Breast epithelium (tissue), 4 donors: ENCODE measurements around the gene RWDD1. TPM values are rescaled to one million over a fixed set of nuclear protein-coding genes. Genes with fewer than 3 reads are reported as not detected.
A peak's percentile ranks its signal among the peaks of the same experiment; 100 is the strongest.

ENCODE experiments used
- DNase-seq, 2 donors: peaks; one replicate each; pipeline ENCODE4 v3.0.0-alpha.2; 2019; ENCODE audit warnings: low spot score in 2 of 2
- H3K27ac ChIP-seq, 2 donors: fragments of 200-600 bp; sonication (generic) in 1 of 2; one replicate each; pipeline ENCODE4 v1.5.1; 2016 to 2019; ENCODE audit warnings: mild to moderate bottlenecking in 1 of 2
- H3K27me3 ChIP-seq, 2 donors: fragments of 200-600 bp; sonication (generic) in 1 of 2; one replicate each; pipeline versions ENCODE4 v1.5.1 to v1.6.0; 2017 to 2019; ENCODE audit warnings: control low read depth in 1 of 2, mild to moderate bottlenecking in 1 of 2
- H3K36me3 ChIP-seq: fragments of 200-600 bp; one replicate; pipeline ENCODE4 v1.5.1; 2019
- H3K4me1 ChIP-seq, 2 donors: fragments of 200-600 bp; sonication (generic); one replicate each; pipeline ENCODE4 v1.5.1; 2016 to 2019; ENCODE audit warnings: control low read depth in 1 of 2
- H3K4me3 ChIP-seq, 3 donors: fragments of 200-600 bp; sonication (generic); 1 replicate in 2 of 3; 2 replicates in 1 of 3; pipeline ENCODE4 v1.5.1; 2016 to 2019; ENCODE audit warnings: mild to moderate bottlenecking in 3 of 3, moderate library complexity in 2 of 3
- H3K9me3 ChIP-seq, 2 donors: fragments of 200-600 bp; sonication (generic) in 1 of 2; one replicate each; pipeline ENCODE4 v1.5.1; 2016 to 2019; ENCODE audit warnings: control low read depth in 1 of 2
- POLR2A ChIP-seq: fragments of 450-650 bp; IDR thresholded peaks from one replicate; pipeline ENCODE4 v1.6.1; 2016; ENCODE audit warnings: antibody characterized with exemption, mild to moderate bottlenecking, moderate library complexity
- POLR2AphosphoS5 ChIP-seq, 3 donors: sonication (generic); formaldehyde crosslinking; IDR thresholded peaks; one replicate each; pipeline ENCODE4 v1.6.1; 2017; ENCODE audit warnings: antibody characterized with exemption in 3 of 3
- intact Hi-C: fragments of 100-400 bp; cut with DNase I; formaldehyde crosslinking; loops from one replicate; pipeline ENCODE4 v1.15.1; 2023; ENCODE audit warnings: low total_unique reads
- total RNA-seq, 3 donors: library from RNA; depleted of rRNA; stranded (reverse); fragments of >200 nt; gene quantifications; one replicate each; pipeline ENCODE4 v1.1.0, GENCODE V29; 2016
- TF ChIP-seq, protein P1 (sequence below), 3 donors: fragments of 450-650 bp; IDR thresholded peaks; one replicate each; pipeline ENCODE4 v1.5.1; 2016 to 2017; ENCODE audit warnings: antibody characterized with exemption in 3 of 3, mild to moderate bottlenecking in 3 of 3, moderate library complexity in 3 of 3

The RWDD1 gene
- total RNA-seq, 3 donors from 2014 or later = 28.0 to 48.2 (median 39.0) TPM

DNA sequence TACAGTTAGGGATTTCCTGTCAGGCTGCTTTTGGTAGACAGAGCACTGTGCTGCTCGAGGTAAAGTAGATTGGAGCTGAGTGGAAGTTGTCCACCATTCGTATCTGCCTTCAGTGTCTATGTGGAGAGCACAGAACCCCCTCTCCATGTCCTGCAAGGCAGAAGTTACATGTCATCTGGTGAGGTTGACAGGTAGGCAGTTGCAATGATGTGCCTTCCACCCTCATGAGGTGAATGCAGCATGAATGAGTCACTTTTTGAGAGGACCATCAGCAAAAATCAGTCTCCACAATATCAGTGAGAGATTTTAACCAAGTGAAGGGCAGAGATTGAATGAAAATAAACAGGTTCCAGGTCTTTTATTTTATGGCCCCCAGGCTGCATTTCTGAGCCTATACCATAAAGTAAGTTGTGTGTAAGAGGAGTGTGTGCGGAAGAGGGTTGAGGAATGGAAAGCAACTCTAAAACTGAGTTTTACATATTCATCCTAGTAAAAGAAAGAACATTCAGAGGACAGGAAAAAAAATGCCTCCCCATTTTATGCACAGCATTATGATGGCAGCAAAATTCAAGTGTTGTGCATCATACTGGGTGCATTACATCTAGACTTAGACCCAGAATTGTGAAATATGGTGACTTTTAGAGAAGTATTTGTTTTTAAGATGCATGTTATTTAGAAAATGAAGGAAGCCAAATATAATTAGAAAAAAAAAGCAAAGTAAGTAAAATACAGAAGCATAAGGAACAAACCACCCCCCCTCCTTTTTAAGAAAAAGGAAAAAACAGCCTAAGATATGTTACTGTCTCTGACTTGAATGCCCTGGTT is 41.6 kb upstream of the RWDD1 start:
- Histone ChIP-seq H3K4me1 (no peaks in the 10 kb centered on the region), H3K27ac (no peak overlapping the region), H3K9me3 (no peaks in the 10 kb centered on the region), H3K27me3 (no peaks in the 10 kb centered on the region), H3K36me3 (no peaks in the 10 kb centered on the region), H3K4me3 (no peak overlapping the region)
- TF ChIP-seq POLR2AphosphoS5 (IDR thresholded peaks at IDR 0.05) (no peak), POLR2A (no peak)
- TF ChIP-seq, protein P1, sequence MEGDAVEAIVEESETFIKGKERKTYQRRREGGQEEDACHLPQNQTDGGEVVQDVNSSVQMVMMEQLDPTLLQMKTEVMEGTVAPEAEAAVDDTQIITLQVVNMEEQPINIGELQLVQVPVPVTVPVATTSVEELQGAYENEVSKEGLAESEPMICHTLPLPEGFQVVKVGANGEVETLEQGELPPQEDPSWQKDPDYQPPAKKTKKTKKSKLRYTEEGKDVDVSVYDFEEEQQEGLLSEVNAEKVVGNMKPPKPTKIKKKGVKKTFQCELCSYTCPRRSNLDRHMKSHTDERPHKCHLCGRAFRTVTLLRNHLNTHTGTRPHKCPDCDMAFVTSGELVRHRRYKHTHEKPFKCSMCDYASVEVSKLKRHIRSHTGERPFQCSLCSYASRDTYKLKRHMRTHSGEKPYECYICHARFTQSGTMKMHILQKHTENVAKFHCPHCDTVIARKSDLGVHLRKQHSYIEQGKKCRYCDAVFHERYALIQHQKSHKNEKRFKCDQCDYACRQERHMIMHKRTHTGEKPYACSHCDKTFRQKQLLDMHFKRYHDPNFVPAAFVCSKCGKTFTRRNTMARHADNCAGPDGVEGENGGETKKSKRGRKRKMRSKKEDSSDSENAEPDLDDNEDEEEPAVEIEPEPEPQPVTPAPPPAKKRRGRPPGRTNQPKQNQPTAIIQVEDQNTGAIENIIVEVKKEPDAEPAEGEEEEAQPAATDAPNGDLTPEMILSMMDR (IDR thresholded peaks at IDR 0.05) = no peak
- DNase-seq = no peak
- intact Hi-C loops = loop anchor here (10.0 kb wide), 1 partner anchor 1445 kb away; no protein-coding TSS in a partner anchor

DNA sequence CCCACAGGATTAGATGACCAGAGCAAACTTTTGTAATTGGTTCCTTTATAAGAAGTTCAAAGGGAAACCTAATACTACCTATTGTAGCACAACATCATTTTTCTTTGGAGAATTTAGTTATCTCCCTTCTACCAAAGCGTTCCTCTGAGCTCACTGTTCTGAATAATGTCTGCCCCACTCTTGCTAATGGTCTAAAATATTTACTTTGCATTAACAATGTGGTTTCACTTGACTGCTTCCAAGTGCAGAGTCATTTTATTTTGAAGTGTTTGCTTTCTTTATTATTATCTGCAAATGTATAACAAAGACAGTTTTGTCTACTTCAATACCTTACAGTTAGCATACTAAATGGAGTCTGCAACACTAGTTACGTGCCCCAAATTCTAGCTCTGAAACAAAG is 40.9 kb upstream of the RWDD1 start:
- no peak for DNase-seq

DNA sequence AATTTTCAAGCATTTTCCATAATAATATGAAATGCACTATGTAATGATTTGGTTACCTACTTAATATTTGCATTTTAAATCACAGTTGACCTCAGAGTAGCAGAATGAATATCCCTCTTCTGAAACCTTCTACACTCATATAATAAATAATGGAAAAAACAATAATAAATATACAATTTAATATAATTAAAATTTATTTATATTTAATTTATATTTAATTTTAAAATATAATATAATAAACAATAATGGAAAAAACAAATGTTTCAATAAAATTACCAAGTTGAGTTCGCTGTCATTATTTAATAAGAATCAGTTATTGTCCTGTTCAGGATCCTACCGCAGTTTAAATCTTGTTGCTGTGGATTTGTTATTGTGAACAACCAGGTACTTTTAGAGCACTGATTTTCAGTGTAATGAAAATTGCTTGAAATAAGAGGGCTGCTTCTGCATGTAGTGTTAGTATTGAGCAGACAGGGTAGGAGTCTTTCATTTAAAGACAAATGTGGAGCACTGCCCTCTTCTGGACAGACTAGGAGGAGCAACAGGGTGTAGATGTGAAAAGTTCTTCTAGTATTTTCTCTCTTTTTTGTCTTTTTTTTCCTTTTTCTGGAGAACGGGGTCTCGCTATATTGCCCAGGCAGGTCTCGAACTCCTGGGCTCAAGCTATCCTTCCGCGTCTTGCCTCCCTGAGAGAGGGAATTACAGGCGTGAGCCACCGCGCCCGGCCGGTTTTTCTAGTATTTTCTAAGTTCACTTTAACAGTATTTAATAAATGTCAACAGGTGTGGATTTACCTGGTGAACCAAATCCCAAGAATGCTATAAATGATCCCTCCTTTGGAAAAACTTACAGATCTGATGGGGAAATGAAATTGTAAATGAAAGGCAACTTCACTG is 39.4 kb upstream of the RWDD1 start:
- intact Hi-C loops = loop anchor here (1.0 kb wide), 1 partner anchor 10 kb away; no protein-coding TSS in a partner anchor
- Histone ChIP-seq H3K4me1 (no peaks in the 10 kb centered on the region), H3K4me3 (no peak overlapping the region), H3K9me3 (no peaks in the 10 kb centered on the region), H3K27ac (no peak overlapping the region), H3K27me3 (no peaks in the 10 kb centered on the region), H3K36me3 (no peaks in the 10 kb centered on the region)
- TF ChIP-seq, protein P1 (IDR thresholded peaks at IDR 0.05) = peak; percentile 47 to 67 (median 67)
- no peak for TF ChIP-seq POLR2AphosphoS5 (IDR thresholded peaks at IDR 0.05)
- no peak for DNase-seq

More for the DNA sequence above, 40.9 kb upstream of the RWDD1 start:
- Histone ChIP-seq H3K9me3 (no peaks in the 10 kb centered on the region), H3K4me3 (no peak overlapping the region), H3K36me3 (no peaks in the 10 kb centered on the region), H3K27me3 (no peaks in the 10 kb centered on the region), H3K27ac (no peak overlapping the region), H3K4me1 (no peaks in the 10 kb centered on the region)
- intact Hi-C loops = no loop called here
- TF ChIP-seq POLR2AphosphoS5 (IDR thresholded peaks at IDR 0.05) = no peak
- TF ChIP-seq POLR2A = no peak
- TF ChIP-seq, protein P1 (IDR thresholded peaks at IDR 0.05) = no peak

DNA sequence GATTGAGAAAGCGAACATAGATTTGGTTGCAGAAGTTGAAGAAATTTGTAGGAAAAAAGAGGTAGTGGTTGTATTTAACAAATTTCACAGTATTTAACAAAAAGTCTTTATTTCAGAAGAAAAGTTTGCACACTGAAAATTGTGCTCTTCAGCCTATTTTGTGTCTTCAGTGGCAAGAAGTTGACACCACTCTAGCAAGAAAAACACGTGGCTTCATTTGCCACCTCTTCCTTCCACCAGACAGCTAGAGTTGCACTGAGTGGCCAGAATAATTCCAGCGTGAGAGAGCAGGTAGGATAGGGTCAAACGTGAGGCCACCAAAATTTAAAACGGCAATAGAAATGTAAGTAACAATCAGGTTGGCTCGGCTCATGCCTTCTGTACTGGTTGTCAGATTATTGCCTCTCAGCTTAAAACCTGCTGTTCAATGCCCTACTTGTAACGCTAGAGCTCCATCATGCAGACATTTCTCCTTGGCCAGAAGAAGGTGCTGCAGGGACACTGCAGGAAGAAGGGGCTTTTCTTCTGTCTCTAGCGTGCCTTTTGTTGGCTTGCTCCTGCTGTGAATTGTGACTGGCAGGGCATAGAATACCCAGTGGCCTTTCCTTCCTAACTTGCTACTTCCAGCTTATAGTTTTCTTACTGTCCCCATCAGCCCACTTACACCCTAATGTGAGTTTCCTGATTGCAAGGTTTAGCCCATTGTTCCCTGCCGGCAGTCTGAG is 37.9 kb upstream of the RWDD1 start:
- Histone ChIP-seq H3K9me3 (no peaks in the 10 kb centered on the region), H3K4me1 (no peaks in the 10 kb centered on the region), H3K27me3 (no peaks in the 10 kb centered on the region), H3K4me3 (no peak overlapping the region), H3K27ac (no peak overlapping the region), H3K36me3 (no peaks in the 10 kb centered on the region)
- TF ChIP-seq, protein P1 (IDR thresholded peaks at IDR 0.05) = no peak
- no peak for TF ChIP-seq POLR2AphosphoS5 (IDR thresholded peaks at IDR 0.05)
- TF ChIP-seq POLR2A = no peak
- no peak for DNase-seq
- intact Hi-C loops = no loop called here
